GM21390 (cell line): ENCODE results near the gene MMD.
"Not testable (repeated sequence)": the region's sequence is repeated elsewhere in the genome, so short reads cannot be mapped to it uniquely, and the experiment has no call there.

ENCODE experiments used
- ATAC-seq: cut with Tn5 transposase; IDR thresholded peaks from one replicate; pipeline ENCODE4 v1.9.1; 2021; ENCODE audit not compliant: unreplicated experiment

Gene MMD

DNA sequence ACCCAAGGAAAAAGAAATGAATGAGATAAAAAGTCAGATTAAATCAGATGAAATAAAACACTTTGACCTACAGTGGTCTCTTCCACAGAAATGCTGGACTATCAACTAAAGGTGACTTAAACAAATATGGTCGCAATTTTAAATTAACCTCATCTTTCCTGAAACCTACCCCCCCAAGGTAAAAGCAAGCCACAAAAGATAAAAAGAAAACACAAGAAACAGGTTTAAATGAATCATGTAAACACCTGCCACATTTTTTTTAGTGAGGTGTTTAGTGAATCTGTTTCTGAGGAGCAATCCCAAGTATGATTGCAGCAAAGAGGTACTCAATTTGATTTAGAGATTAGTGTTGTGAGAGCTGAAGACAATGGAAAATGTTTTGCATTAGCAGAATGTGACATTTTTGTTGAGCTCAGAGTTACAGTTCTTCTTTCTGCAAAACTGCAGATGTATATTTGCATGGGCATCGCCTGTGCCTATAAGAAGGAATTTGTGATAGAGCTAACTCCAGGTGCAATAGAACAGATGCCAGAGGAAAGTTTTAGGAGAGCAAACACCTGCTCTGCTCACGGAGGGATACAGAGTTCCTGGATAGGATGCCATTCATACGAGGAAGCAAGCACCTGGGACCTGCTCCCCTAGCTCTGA is 3.4 kb upstream of the MMD start:
- ATAC-seq: no peak

GRCh38 chr17:55423535-55423934 is 1.9 kb upstream of the MMD start:
- ATAC-seq: no peak

- ATAC-seq: not testable (repeated sequence)
Measured at GRCh38 chr17:55422828-55423164, 1.2 kb upstream of the MMD start.

DNA sequence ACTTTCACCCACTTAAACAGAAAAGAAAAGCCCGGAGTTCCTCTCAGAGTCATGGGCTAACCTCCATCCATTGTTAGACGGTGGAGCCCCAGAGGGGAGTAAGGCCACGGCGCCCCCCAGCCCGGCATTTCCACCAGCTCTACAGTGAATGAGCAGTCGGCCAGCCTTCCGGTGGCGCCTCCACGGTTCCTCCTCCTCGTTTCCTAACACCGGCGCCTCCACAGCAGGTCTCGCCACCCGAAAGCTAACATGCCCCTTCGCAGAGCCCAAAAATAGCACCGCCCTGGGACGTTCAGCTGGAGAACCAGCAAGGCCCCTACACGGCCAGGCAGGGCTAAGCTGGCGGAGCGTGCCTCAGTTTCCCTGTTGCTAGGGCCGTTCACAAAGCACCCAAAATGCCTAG is 858 bp downstream of the MMD start:
- ATAC-seq: no peak

DNA sequence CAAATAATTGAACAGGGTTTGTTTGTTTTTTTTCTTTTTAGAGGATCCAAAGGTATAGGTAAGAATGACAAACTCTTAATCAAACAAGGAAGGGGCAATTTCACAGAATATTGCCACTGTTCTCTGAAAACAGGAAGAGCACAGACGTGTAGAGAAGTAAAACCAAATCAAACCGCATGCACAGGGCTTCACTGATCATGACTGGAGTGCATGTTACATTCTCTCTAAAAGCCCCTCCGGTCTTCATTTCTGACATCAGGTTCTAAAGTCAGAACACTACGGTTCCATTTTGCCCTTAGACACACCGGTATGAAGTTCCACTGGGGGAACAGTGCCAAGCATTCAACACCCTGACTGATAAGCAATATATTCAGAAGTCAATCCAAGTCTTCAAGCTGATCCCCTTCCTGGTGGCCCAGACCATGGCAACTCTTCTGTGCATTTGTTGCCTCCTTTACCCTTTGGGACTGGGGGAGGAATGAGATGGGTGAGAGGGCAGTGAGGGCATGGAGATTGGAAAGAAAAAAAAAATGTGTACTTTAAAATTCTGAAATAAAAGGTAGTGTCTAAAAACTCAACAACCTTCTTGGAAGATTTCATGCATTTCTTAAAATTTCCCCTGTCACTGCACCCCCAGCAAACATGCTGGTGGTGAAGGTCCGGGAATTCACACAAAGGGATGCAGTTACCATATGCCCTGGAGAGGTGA is 1.4 kb downstream of the MMD start:
- ATAC-seq: peak; percentile 30

DNA sequence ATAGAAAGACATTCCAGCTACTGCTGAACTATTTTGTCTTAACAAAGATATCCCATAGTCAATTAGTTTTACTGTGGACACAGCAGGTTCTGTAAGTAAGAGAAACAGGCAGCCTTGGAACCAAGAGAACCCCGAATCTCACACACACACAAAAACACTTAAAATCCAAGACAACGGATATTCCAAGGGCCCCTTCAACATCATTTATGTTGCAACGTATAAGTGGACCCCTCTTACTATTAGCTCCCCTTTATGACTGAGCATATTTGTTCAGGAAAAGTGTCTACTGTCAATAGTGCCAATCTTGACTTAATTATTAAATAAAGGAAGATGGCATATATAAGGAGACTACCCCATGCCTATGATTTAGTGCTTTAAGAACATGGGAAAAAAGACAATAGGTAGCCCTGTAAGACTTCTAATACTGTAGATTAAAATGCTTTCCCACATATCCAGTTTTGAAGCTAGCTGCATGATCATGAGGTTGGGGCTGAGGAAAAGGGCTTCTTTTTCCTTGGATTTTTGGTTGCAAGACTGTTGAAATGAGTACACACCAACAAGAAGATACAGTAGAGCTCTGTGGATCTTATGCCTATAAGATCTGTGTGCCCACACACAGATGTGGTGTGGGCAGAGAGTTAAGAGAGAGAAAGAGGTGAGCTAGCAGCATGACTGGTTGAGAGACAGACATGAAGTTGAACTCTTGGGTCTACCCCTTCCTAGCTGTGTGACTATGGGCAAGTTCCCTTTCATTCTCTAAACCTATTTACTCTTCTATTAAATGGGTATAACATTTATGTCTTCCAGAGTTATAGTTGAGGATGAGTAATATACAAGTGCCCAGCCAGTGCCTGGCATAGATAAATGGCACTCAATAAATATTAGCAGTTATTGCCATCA is 3.0 kb downstream of the MMD start:
- ATAC-seq: no peak

GRCh38 chr17:55417411-55418268 is 4.0 kb downstream of the MMD start:
- ATAC-seq: no peak

GRCh38 chr17:55416470-55417052 is 5.1 kb downstream of the MMD start:
- no peak for ATAC-seq

- ATAC-seq: no peak
Measured at GRCh38 chr17:55416000-55416399, 5.6 kb downstream of the MMD start.

DNA sequence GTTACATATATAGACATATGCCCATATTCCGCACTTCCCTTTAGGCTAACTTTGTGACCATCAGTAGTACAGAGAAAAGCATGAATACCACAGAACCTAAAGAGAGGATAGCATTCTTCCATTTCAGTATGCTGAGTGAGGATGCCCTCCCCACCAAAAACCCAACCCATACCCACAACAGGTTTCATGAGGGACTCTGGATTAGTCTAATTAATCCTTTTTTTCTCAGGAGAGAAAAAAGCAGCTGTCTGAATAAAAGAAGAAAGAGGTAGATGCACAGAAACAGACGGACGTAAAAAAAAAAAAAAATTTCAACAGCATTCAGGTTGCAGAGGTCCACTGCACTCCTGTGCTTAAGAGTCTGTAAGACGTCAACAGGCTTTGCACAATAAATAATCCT is 6.7 kb downstream of the MMD start:
- no peak for ATAC-seq

DNA sequence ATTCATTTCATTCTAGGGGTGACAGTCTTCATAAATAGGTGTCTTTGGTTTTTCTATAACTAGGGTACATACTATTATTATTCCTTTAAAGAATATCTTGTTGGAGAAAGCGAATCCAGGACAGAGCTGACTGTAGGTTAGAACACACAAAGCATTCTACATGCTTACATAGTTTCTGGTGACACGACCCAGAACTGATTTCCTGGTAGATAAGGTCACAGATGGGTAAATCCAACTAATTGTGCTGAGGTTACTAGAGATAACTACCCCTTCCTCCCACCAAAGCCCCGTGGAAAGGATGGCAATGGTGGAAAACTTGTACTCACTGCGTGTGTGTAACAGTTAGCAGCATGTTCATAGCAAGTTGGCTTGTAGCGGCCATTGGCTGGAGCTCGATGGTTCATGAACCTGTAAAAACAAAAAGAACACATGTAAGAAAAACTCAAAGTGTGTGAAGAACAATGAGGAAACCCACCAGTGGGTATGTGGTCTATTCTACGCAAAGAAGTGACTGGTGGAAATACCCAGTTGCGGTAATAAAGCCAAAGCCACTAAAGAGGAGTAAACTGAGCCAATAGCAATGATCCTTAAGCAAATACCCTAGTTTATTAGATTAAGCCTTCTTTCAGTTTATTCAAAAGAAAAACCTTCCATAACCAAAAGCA is 7.7 kb downstream of the MMD start:
- ATAC-seq: no peak

DNA sequence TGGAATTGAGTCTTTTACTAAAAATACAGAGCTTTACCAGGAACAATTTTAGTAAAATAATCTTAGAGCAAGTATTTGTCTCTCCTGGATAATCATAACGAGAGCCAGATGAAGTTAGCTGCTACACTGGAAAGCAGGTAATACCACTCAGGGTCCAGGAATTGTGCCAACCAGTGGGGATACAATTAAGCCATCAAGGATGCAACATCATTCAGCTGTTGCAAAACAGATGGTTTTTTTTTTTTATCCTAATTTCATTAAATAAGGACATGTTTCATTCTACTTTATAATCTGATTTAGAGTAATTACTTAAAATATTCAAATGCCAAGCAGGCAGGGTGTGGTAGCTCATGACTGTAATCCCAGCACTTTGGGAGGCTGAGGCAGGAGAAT is 10.2 kb downstream of the MMD start:
- ATAC-seq: no peak

DNA sequence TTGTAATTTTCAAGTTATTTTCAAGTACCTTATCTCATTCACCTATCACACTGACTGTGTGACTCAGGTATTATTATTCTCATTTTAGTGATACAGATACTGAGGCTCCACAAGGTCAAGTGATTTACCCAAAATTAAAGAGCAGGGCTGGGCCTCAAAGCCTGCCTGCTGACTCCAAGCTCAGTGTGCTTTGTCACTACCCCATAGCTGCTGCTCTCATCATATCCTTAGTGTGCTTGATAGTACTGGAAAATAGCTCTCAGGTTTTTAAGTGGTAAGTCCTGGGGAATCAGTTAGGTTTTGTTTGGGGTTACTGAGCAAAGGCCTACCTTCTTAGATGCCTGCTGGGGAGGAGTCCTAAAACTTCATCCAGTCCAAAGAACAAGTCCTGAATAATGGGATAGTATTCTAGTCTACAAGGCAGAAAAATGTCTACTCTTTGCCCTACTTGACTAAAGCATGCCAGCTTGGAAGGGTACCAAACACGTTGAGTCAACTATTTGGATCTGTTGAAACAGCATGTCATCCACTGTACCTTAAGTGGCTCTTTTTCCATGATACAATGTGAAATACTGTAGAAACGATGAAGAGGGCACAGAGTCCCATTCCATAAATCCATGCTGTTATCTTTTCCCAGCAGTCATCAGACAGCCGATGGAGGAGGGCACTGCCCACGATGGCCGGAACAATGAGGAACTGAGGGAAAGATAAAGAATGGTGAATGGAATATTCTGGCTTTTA is 10.7 kb downstream of the MMD start:
- no peak for ATAC-seq

- ATAC-seq: no peak
Measured at GRCh38 chr17:55409030-55409800, 12.4 kb downstream of the MMD start.

- ATAC-seq: no peak
Measured at GRCh38 chr17:55407641-55408566, 13.7 kb downstream of the MMD start.

GRCh38 chr17:55405600-55405999 is 16.0 kb downstream of the MMD start:
- ATAC-seq: no peak

DNA sequence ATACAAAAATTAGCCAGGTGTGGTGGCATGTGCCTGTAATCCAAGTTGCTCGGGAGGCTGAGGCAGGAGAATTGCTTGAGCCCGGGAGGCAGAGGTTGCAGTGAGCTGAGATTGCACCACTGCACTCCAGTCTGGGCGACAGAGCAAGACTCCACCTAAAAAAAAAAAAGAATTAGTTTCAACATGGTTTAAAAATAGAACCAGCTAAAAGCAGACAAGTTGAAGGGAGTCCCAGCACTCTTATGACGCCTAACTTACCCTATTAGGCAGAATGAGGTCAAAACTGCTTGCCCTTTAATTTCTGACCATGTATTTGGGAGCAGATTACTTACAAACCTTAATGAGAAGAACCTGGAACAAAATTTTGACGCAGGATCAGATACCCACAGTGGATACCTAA is 17.4 kb downstream of the MMD start:
- ATAC-seq: not testable (repeated sequence)

- no peak for ATAC-seq
Measured at GRCh38 chr17:55402374-55402773, 19.3 kb downstream of the MMD start.
